GM19023 (cell line): ENCODE data around the gene DVL2.

Source experiments
- ATAC-seq: cut with Tn5 transposase; IDR thresholded peaks from one replicate; pipeline ENCODE4 v1.9.1; 2021; ENCODE audit warnings: mild to moderate bottlenecking, moderate library complexity; ENCODE audit not compliant: unreplicated experiment

DVL2 gene

DNA sequence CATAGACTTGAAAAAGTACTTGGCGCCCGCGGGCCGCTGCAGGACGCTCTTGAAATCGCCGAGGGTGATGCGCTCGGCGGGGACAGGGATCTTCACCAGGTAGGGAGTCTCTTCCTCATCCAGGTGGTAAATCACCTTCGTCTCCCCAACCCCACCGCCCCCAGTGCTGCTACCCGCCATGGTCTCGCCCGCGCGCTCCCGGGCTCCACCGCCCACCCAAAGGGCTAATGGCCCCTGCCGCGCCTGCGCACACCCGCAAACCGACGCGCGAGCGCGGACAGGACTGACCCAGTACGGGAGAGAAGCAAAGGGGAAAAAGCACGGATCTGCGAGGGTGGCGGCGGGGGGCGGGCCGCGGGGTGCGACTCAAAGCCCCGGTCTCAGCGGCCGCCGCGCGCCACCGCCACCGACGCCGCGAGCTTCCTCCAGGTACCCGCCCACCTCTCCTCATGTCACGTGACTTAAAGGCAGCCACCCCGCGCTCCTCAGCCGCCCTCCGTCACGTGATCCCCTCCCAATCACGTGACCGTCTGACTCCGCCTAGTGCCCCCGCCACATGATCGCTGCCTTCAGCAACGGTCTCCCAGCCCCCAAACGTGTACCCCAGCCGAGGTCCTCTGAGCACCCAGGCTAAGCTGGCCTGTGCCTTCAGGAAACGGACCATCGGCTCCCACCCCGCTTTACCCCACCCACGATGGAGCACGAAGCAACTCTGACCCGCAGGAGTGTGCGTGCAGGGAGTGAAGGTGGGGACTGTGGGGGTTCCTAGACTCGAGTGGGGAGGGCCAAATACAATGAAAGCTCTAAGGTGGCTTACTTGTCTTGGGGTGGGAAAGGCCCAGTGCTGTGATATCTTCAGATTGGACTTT, at the start of gene DVL2:
TSS of gene DVL2 (minus strand) at position 435 of the 869 bp plus-strand sequence. CDS start at position 180, 255 bp downstream.
- ATAC-seq, result peak; percentile 47

DNA sequence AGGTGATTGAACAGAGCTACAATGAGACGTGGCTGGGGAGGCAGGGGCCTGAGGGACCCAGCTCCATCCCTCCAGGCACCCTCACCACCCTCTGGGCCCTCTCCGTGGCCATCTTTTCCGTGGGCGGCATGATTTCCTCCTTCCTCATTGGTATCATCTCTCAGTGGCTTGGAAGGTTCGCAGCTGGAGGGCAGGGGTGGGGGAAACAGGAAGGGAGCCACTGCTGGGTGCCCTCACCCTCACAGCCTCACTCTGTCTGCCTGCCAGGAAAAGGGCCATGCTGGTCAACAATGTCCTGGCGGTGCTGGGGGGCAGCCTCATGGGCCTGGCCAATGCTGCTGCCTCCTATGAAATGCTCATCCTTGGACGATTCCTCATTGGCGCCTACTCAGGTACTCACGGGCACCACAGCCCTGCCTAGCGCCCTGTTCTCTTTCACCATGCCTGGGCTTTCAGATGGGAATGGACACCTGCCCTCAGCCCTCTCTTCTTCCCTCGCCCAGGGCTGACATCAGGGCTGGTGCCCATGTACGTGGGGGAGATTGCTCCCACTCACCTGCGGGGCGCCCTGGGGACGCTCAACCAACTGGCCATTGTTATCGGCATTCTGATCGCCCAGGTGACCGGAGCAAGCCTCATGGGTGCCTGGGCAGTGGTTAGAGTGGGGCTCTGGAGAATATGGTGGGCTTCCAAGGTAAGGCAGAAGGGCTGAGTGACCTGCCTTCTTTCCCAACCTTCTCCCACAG, 49.3 kb upstream of the DVL2 start:
- ATAC-seq, result no peak

DNA sequence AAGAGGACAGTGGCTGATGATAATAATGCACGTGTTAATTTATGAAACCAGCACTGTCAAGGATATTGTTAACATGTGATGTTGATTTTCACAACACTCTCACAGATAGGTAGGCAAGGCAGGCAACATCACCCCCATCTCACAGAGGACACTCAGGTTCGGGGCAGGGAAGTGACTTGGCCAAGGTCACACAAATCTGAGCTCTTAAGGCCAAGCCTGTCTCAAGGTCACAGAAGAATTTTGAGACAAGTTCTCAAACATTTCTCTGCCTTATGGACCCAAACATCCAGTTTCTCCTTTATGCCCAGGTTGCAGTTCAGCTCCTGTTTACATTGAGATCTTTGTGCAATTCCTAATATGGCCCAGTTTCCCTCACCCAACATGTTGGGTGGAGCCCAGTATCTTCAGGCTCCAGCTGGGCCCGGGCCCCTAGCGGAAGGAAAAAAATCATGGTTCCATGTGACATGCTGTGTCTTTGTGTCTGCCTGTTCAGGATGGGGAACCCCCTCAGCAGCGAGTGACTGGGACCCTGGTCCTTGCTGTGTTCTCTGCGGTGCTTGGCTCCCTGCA, 48.5 kb upstream of the DVL2 start:
- ATAC-seq, result no peak

DNA sequence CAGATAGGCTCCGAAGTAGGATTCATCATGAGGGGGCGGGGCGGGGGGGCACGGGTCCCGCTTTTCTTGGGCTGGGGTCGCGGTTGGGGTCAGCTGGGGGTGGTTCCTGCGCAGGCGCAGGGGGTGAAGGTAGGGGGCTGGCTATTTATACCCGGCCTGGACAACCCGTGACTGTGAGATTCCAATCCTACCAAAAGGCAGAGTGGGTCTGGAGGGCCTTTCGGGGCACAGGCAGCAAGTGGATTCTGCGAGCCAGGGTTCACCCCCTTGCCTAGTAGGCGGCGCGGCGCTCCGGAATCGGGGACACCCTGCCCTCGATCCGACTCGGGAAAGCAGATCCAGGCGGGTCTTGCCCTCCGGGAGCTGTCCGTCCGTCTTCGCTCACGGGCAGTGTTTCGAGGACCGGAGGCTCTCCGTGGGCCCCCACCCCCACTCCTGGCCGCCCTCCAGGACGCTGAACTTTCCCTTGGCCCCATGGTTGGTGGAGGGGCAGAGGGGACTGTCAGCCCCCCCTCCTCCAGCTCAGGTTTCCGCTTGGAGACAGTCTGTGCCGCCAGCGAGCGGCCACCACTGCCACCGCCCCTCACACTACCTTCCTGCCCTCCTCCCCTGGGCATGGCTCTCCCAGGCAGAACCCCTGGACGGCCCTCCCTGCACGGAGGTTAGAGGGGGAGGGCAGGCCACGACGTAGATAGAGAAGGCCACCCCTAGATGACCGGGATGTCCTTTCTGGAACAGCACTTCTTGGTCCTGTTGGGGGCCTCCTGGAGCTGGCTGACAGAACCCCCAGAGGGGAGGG, 47.8 kb upstream of the DVL2 start:
- ATAC-seq, result no peak

DNA sequence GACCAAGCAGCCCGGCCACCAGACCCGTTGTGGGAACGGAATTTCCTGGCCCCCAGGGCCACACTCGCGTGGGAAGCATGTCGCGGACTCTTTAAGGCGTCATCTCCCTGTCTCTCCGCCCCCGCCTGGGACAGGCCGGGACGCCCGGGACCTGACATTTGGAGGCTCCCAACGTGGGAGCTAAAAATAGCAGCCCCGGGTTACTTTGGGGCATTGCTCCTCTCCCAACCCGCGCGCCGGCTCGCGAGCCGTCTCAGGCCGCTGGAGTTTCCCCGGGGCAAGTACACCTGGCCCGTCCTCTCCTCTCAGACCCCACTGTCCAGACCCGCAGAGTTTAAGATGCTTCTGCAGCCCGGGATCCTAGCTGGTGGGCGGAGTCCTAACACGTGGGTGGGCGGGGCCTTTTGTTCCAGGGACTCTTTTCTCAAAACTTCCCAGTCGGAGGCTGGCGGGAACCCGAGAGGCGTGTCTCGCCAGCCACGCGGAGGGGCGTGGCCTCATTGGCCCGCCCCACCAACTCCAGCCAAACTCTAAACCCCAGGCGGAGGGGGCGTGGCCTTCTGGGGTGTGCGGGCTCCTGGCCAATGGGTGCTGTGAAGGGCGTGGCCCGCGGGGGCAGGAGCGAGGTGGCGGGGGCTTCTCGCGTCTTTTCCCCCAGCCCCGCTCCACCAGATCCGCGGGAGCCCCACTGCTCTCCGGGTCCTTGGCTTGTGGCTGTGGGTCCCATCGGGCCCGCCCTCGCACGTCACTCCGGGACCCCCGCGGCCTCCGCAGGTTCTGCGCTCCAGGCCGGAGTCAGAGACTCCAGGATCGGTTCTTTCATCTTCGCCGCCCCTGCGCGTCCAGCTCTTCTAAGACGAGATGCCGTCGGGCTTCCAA, 47.0 kb upstream of the DVL2 start, which contains the start of gene SLC2A4:
TSS of gene SLC2A4 (plus strand) at position 645 of the 879 bp plus-strand sequence. CDS start at position 862, 217 bp downstream.
- ATAC-seq, result peak; percentile 54

DNA sequence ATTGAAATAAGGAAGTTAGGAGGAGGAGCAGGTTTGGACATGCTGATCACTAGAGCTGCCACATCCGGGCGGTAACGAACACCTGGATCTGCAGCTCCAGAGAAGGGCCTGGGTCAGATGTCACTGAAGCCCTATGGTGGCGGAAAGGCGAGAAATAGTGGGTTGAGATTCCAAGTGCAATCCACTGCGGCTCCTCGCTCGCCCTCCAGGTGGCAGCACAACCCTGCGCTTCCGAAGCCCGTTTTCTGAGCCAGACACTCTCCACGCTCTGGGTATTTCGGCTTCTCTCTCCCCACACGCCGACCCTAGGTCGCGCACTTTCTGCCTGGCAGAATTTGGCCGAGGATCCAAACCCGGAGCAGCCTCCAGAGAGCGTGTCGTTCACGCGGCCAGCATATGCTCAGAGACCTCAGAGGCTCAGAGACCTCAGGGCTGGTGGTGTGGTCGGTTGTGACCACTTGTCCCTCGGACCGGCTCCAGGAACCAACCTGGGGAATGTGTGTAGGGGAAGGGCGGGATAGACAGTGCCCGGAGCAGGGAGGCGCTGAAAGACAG, 46.3 kb upstream of the DVL2 start:
- peak; percentile 61 for ATAC-seq

DNA sequence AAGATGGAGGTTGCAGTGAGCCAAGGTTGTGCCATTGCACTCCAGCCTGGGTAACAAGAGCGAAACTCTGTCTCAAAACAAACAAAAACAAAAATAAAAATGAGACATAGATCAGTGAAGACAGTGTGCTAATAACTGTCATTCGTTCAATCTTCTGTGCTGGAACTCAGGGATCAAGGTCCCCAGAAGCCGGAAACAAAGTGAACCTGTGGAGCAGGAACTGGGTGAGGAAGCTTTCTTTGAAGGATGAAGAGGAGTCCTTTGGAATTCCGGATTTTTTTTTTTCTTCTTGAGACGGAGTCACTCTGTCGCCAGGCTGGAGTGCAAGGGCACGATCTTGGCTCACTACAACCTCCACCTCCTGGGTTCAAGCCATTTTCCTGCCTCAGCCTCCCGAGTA, 45.1 kb upstream of the DVL2 start:
- no peak for ATAC-seq

DNA sequence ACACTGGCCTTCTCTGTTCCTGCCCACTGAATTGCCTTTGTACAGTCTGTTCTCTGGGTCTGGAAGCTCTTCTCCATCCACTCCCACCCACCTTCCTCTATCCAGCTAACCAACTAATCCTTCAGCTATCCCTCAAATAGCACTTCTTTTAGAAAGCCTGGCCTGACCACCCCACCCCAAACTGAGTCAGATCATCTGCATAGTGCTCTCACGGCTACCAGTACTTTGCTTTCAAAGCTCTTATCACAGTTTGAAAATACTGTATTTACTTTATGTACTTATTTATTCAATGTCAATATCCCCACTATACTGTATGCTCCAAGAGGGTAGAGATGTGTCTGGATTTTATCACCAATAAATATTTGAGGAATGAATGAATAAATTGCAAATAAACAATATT, 32.5 kb upstream of the DVL2 start:
- ATAC-seq, result no peak

DNA sequence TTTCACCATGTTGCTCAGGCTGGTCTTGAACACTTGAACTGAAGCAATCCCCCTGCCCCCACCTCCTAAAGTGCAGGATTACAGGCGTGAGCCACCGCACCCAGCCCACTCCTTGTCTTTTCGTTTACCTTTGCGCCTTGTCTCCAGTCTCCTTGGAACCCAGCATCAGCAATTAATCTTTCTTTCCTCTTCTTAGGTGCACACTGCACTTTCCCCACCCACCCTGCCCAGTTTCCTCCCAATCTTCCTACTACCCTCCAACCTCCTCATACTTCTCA, 29.4 kb upstream of the DVL2 start:
- ATAC-seq, result no peak

DNA sequence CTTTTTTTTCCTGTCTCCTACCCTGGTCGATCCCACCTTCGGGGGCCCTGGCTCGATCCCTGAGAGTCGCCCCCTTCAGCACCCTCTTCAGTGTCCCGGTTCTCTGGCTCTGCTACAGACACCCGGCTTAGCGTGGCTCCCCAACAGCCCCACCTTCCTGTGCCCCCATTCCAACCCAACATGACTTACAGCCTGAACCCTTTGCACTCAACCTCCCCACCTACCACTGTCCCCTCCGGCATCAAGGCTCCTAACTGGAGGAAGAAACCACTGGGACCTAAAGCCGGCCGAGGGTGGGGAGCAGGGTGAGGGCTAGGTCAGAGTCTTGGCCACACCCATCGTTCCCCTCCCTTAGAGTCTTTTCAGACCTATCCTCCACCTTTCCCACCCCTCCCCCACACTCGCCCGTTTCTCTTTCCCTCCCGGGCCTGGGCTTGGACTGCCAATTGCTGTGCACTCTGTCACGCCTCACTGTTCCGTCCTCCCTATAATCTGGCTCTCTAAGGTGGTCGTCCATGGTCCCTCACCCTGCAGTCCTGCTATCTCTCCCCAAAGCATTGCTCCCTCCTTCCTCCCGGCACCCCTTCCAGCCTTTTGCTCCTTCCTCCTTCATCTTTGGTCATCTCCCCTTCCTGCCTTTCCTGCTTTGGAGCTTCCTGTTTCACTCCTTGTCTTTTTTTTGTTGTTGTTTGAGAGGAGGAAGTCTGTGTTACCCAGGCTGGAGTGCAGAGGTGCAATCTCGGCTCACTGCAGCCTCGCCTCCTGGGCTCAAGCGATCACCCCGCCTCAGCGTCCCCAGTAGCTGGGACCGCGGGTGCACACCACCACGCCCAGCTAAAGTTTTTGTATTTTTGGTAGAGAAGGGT, 28.9 kb upstream of the DVL2 start:
- no peak for ATAC-seq

DNA sequence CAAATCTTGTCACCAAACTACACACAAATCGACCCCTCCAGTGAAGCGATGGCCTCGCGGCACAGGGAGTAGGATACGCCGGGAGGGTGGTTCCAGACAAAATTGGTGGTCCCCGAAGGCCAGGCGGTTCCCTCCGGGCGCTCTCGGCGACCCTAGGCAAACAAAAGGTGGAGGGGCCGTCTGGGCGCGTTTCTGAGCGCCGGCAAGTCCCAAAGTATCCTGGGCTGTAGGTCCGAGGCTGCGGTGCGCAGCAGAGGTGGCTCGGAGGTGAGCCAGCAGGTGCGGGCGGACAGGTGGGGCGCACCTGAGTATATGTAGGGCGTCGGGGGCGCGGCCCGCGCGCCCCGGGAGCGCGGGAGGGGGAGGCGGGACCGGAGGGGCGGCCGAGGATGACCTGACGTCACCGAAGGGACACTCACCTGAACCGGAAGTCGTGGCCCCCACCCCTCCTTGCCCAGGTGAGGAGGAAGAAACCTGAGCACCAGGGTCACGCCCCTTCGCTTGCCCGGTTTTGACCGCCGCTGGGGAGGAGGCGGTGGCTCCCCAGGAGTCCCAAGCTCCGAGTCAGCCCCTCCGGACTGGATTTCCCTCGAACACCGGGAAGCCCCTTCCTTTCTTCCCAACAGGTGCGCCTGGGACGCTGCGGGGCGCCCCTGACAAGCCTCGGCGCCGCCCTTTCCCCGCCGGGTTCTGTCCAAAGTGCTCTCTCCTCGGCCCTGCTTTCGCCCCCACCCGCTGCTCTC, 28.0 kb upstream of the DVL2 start, which contains the start of gene CLDN7:
TSS of gene CLDN7 (minus strand) at position 287 of the 743 bp plus-strand sequence. CDS start 435 bp downstream, outside the sequence.
- ATAC-seq, result no peak

DNA sequence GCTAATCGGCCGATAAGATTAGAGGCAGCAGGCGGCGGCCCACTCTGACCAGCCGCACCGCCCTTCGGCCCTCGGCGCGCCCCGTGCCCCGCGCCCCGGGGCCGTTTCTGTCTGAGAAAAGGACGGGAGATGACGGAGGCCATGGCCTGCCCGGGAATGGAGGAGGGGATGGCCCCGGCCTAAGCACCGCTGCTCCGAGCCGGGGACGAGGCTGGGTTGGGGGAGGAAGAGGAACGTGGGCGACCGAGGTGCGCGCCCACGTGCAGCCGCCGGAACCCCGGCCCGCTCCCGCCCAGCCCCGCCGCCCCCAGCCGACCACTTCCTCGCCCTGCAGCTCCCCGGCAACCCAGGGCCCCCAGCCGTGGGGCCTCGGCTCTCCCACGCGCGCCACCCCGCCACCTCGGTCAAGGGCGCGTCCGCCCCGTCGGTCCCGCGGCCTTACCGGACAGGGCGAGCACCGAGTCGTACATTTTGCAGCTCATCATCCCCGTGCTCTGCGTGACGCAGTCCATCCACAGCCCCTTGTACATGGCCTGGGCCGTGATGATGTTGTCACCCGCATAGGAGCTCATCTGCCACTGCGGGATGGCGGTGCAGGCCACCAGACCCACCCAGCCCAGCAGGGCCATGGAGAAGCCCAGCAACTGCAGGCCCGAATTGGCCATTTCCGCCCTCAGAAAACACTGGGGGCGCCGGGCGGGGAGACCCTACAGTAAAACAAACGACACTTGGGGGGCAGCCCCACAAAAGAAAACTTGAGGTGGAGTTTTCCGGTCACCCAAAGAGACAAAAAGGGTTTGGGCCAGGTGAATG, 27.3 kb upstream of the DVL2 start:
- ATAC-seq, result no peak

DNA sequence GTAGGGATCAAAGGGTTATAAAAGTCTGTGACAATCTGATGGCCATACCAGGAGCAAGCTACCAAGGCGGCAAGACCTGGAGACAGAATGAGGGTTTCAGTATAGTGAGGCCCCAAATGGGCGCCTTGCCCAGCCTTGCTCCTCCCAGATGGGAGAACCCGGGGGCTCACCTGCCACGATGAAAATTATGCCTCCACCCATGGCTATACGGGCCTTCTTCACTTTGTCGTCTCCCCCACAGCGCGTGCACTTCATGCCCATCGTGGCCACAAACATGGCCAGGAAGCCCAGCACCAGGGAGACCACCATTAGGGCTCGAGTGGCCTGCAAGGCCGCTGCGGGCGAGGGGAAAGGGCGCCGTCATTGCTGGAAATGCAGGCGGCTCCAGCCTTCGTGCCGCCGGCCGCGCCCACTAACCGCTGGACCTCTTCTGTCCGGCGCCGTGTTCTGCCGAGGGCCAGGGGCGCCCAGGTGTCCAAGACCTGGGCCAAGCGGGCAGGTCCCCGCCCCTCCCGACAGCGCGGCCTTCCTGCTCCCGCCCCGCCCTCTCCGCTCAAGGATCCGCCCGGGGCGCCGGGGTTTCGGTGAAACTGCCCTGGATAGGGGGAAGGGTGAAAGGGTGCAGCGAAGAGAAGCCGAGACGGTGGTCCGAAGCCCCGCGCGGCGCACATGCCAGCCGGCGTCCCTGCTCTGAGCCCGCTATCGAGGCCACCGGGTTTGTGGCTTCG, 26.5 kb upstream of the DVL2 start:
- ATAC-seq, result no peak

DNA sequence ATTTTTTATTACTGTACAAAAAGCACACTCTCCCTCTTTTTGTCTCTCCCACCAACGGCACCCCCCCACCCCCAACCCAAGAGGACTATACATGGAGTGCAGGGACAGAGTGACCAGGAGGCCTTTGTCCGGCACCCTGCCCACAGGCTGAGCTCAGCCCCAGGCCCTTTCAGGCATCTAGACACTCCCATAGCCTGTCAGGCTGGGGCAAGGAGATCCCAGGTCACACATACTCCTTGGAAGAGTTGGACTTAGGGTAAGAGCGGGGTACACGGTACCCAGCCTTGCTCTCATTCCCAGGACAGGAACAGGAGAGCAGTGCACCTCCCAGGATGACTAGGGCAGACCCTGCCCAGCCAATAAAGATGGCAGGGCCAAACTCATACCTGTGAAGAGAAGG, 25.8 kb upstream of the DVL2 start:
- ATAC-seq, result no peak

DNA sequence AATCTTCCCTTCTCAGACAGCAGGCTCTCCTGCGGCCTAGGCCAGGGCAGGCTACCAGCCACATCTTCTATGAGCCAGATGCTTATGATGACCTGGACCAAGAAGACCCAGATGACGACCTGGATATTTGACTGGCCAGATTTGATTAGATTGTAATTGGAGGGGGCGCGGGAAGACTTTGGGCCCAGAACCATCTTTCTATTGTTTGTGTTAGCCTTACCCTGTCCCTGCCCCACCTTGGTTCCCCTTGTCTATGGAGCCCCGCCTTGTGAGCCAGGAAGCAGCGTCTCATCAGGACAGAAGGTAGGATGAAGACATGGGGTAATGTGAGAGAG, 25.2 kb upstream of the DVL2 start:
- ATAC-seq, result no peak

DNA sequence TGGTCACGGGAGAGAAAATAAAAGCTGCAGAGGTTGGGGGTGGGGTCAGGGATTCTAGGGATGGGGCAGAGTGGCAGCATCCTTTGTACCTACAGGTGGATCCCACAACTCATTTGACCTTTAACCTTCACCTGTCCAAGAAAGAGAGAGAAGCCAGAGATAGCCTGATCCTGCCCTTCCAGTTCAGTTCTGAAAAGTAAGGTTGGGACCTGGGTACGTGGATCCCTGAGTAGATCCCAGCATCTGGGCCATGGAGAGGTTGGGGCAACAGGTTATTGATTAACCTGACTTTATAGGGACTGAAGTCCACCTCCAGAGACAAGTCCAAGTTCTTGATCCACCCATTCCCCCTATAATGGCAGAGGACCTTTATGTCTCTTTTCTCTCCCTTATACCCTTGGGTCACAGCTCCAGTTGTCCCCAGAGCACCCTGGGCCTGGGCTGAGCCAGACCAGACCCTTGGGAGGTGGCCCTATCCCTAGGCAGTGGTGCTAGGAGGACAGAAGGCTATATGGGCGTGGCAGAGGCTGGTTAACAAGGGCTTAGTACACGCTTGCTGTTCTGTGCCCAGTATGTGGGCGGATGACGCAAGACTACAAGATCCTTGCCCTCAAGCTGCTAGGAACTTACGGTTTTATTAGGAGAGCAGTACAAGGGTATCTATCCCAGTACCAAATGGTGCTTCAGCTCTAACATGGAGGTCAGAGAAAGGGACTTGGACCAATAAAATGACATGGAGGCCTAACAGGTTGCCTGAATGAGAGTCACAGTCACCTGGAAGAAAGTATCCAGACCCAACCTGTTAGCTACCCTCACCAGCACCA, 24.6 kb upstream of the DVL2 start:
- no peak for ATAC-seq
